GM06990 (cell line): ENCODE data around the gene OGA.

Source experiments
- DNase-seq: peaks from one replicate; pipeline ENCODE4 v3.0.0-alpha.2; 2011; ENCODE audit not compliant: insufficient read length; ENCODE audit errors: extremely low read depth
- H3K27me3 ChIP-seq: replicated peaks from 2 replicates; pipeline ENCODE4 v1.6.0; 2011; ENCODE audit warnings: low read length; ENCODE audit not compliant: control insufficient read depth, insufficient read depth
- H3K36me3 ChIP-seq: 2 replicates; pipeline ENCODE4 v1.5.1; 2011; ENCODE audit warnings: low read length; ENCODE audit not compliant: control insufficient read depth, insufficient read depth
- H3K4me3 ChIP-seq: replicated peaks from 2 replicates; pipeline ENCODE4 v1.5.1; 2011; ENCODE audit warnings: low read depth, mild to moderate bottlenecking, control low read depth, low read length
- CTCF ChIP-seq: IDR thresholded peaks from 2 replicates; pipeline ENCODE4 v1.5.1; 2011; ENCODE audit warnings: low read length, control low read depth, mild to moderate bottlenecking, inconsistent platforms; ENCODE audit not compliant: insufficient read depth, poor library complexity, severe bottlenecking

The OGA gene

GRCh38 chr10:101777619-101778145 lies 40.6 kb downstream of the OGA start:
- DNase-seq, result no peak
- TF ChIP-seq CTCF, result no peak
- no peaks in the 10 kb centered on the region for H3K36me3 ChIP-seq
- no peak overlapping the region for H3K4me3 ChIP-seq
- peaks cover 2% of the 10 kb centered on the region; the same call in 1 of the 2 replicates for H3K27me3 ChIP-seq

- no peaks in the 10 kb centered on the region for H3K36me3 ChIP-seq
- H3K27me3 ChIP-seq, result peaks cover 2% of the 10 kb centered on the region
- no peak for DNase-seq
- H3K4me3 ChIP-seq, result no peak overlapping the region; the same call in 1 of the 2 replicates
- no peak for TF ChIP-seq CTCF
These were observed 42.0 kb downstream of the OGA start for GRCh38 chr10:101776161-101776817.

- Histone ChIP-seq H3K4me3 (no peak within 1 kb of the TSS; the same call in 1 of the 2 replicates), H3K27me3 (peaks cover 2% of the 10 kb centered on the region), H3K36me3 (no peaks in the 10 kb centered on the region)
- no peak for DNase-seq
- no peak for TF ChIP-seq CTCF
These were observed 42.7 kb downstream of the OGA start, which contains the start of gene FGF8 for GRCh38 chr10:101775273-101776160. FGF8 (minus strand) TSS chr10:101776114; CDS start chr10:101775900, 214 bp downstream.

GRCh38 chr10:101774589-101775272 lies 43.5 kb downstream of the OGA start:
- DNase-seq, result no peak
- Histone ChIP-seq H3K36me3 (no peaks in the 10 kb centered on the region), H3K27me3 (peaks cover 2% of the 10 kb centered on the region), H3K4me3 (no peak overlapping the region)
- TF ChIP-seq CTCF, result no peak

GRCh38 chr10:101773923-101774588 lies 44.2 kb downstream of the OGA start:
- Histone ChIP-seq H3K36me3 (no peaks in the 10 kb centered on the region), H3K4me3 (no peak overlapping the region), H3K27me3 (peaks cover 2% of the 10 kb centered on the region)
- no peak for DNase-seq
- no peak for TF ChIP-seq CTCF
